Measurements from ENCODE around the gene RBMS1. TPM values are rescaled to one million over a fixed set of nuclear protein-coding genes. Genes with fewer than 3 reads are reported as not detected.

The RBMS1 gene
- total RNA-seq, 1 experiment from 2014 or later: 77.5 TPM

DNA sequence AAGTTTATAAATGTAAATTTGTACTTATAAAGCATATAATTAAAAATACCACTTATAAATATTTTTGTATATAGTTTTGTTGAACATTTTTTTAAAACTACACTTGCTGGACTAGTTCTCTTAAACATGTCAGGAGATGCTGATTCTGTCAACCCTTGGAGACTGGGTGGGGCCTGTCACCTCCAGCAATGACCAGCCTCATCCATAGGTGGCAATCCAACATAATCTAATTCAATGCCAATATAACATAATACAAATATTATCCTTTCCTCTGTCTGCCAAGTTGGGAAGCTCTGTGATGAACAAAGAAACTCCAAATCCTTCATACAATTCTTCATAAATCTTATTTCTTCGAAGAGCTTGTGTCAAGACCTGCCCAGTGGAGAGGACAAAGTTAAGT is 140.4 kb downstream of the RBMS1 start:
- Histone ChIP-seq H4K20me1 (ENCODE audit: control insufficient read depth, insufficient read depth, insufficient read length) (no peaks in the 10 kb centered on the region), H3K14ac (ENCODE audit: insufficient read depth, low read length) (no peak overlapping the region), H2BK5ac (ENCODE audit: insufficient read length, low read length) (no peak overlapping the region), H3K23me2 (ENCODE audit: insufficient read length, low read depth, low read length, poor library complexity, severe bottlenecking) (no peaks in the 10 kb centered on the region), H4K8ac (replicated peaks; ENCODE audit: insufficient read length, low read depth, low read length) (no peak overlapping the region), H2AFZ (ENCODE audit: low read length) (no peak overlapping the region), H3K9ac (ENCODE audit: extremely low read depth, insufficient read length, low read length) (no peak overlapping the region), H3K79me2 (ENCODE audit: insufficient read depth, low read length) (peaks cover 2% of the 10 kb centered on the region; the same call in 1 of the 2 replicates), H3K79me1 (ENCODE audit: insufficient read depth, low read depth, low read length, poor library complexity, severe bottlenecking) (peaks cover 3% of the 10 kb centered on the region), H3K23ac (ENCODE audit: insufficient read length, low read depth, low read length) (no peak overlapping the region), H3K4me1 (ENCODE audit: insufficient read depth, low read length) (peaks cover 3% of the 10 kb centered on the region; the same call in 1 of the 2 replicates), H3K4me2 (ENCODE audit: insufficient read depth, insufficient read length, low read length) (no peak overlapping the region), H2BK12ac (ENCODE audit: insufficient read length, low read depth, low read length) (no peak overlapping the region), H3K27ac (ENCODE audit: insufficient read length, low read depth, low read length) (no peak overlapping the region), H3K18ac (ENCODE audit: insufficient read length, low read depth, low read length) (no peak overlapping the region), H2BK20ac (ENCODE audit: low read depth, low read length, poor library complexity, severe bottlenecking) (no peak overlapping the region), H3K56ac (ENCODE audit: insufficient read length, low read depth, low read length) (no peak overlapping the region), H4K91ac (ENCODE audit: insufficient read length, low read depth, low read length) (no peak overlapping the region), H3K27me3 (ENCODE audit: insufficient read depth, low read length) (no peaks in the 10 kb centered on the region), H2AK5ac (ENCODE audit: insufficient read length, low read length) (no peak overlapping the region), H2BK120ac (ENCODE audit: low read depth, low read length, poor library complexity, severe bottlenecking) (no peak overlapping the region), H4K5ac (ENCODE audit: insufficient read length, low read depth, low read length) (no peak overlapping the region), H3K4ac (ENCODE audit: low read depth, low read length) (no peak overlapping the region), H3K9me3 (ENCODE audit: control insufficient read depth, low read depth, low read length) (no peaks in the 10 kb centered on the region), H3T11ph (ENCODE audit: low read length) (no peak overlapping the region), H2BK15ac (ENCODE audit: low read depth, low read length) (no peak overlapping the region)
- DNase-seq: no peak
- no peak overlapping the region for H3K4me3 Mint-ChIP-seq
- no peaks in the 10 kb centered on the region for H3K27me3 Mint-ChIP-seq (ENCODE audit: low read depth)
- no peak overlapping the region; a peak in 1 of 7 replicates for H3K27ac Mint-ChIP-seq
- TF ChIP-seq, protein P1, sequence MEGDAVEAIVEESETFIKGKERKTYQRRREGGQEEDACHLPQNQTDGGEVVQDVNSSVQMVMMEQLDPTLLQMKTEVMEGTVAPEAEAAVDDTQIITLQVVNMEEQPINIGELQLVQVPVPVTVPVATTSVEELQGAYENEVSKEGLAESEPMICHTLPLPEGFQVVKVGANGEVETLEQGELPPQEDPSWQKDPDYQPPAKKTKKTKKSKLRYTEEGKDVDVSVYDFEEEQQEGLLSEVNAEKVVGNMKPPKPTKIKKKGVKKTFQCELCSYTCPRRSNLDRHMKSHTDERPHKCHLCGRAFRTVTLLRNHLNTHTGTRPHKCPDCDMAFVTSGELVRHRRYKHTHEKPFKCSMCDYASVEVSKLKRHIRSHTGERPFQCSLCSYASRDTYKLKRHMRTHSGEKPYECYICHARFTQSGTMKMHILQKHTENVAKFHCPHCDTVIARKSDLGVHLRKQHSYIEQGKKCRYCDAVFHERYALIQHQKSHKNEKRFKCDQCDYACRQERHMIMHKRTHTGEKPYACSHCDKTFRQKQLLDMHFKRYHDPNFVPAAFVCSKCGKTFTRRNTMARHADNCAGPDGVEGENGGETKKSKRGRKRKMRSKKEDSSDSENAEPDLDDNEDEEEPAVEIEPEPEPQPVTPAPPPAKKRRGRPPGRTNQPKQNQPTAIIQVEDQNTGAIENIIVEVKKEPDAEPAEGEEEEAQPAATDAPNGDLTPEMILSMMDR (conservative IDR thresholded peaks at IDR 0.05): peak; percentile 45; the same call in 2 of the 3 replicates
- peaks cover 0 to 15% (median 2%) of the 10 kb centered on the region in 3 experiments; a peak in 4 of 7 replicates for H3K36me3 Mint-ChIP-seq (ENCODE audit: insufficient read depth in 1 of 3, low read depth in 3 of 3)
- H3K4me1 Mint-ChIP-seq: peaks cover 15 to 16% of the 10 kb centered on the region in 2 experiments
- H3K9me3 Mint-ChIP-seq: no peaks in the 10 kb centered on the region
- no CpG with 5 or more reads among the region's 1 CpG for WGBS (ENCODE audit: extremely low coverage, insufficient read length, low lambda C conversion rate)

Measured in H9 (cell line).